Activated CD4-positive, alpha-beta T cell treated with anti-CD3 and anti-CD28 coated beads, Interleukin-2, amount 50 U/mL, for 48 hours (primary cell): Measurements from ENCODE around the gene AGR3.
A peak's percentile ranks its signal among the peaks of the same experiment; 100 is the strongest.

Experiments used
- DNase-seq, 2 experiments: peaks; one replicate each; pipeline ENCODE4 v3.0.0-alpha.2; 2020

The AGR3 gene

DNA sequence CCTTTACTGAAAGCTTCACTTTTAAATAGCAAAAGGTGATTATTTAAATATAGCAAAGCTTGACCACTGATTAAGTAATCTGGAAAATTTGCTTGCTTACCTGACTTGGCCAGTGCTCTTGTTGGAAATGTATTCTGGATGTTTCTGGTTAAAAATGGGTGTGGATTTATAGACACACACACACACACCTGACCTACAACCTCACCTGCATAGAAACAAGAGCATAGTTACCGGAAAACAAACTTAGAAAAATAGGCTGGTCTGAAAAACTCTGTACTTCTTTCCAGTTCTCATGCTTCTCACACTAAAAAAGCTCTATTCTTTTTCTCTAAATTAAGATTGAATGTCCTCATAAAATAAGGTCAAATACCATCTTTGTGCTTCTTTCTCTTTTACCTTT, at the start of gene AGR3:
TSS of gene AGR3 (minus strand) at position 140 of the 400 bp plus-strand sequence. CDS start 3,365 bp downstream, outside the sequence.
- DNase-seq: no peak

DNA sequence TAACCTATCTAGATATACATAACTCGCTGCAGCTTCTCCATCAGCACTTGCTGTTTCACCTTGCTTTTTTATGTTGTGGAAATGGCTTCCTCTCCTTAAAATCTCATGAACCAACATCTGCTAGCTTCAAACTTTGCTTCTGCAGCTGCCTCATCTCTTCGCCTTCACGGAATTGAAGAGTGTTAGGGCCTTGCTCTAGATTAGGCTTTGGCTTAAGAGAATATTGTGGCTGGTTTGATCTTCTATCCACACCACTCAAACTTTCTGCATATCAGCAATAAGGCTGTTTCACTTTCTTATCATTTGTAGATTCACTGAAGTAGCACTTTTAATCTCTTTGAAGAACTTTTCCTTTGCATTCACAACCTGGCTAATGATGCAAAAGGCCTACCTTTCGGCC, 49.2 kb upstream of the AGR3 start:
- DNase-seq: no peak

DNA sequence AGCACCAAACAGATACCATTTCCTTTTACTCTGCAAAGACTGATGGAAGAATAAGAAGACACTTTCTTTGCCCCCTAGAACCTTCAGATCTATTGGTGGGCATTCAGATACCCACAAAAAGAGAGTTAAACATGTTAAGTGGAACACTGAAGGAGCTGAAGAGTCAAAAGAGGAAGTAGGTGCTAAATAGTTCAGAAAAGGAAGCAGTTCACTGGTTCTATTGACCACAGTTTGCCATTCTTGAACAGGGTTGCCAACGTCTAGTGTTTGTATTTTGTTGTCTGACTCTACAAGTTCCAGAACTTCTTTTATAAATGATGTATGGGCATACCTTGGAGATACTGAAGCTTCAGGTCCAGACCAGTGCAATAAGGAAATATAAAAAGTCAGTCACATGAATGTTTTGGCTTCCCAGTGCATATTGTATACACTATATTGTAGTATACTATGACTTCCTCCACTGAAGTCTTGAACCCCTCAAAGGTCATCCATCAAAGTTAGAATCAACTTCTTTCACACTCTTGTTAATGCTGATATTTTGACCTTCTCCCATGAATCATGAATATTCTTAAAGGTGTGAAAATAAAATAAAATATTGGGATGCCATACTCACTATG, 47.5 kb upstream of the AGR3 start:
- DNase-seq: no peak

DNA sequence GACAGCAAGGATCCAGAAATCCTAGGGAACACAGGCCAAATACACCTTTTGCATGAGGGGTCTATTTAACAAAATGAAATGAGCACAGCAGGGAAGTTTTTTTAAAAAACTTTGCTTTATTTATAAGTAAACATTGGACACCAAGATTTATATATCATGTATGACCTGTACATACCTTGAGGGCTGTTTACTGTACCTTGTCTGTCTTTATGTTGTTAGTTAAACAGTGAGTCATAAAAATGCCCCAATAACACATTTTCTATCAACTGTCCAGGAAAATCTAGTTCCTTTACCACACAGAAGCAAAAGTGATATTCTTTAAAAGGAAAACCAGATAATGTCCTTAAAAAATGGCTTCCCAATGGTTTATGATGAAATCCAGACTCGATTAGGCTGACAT, 45.1 kb upstream of the AGR3 start:
- DNase-seq: no peak

DNA sequence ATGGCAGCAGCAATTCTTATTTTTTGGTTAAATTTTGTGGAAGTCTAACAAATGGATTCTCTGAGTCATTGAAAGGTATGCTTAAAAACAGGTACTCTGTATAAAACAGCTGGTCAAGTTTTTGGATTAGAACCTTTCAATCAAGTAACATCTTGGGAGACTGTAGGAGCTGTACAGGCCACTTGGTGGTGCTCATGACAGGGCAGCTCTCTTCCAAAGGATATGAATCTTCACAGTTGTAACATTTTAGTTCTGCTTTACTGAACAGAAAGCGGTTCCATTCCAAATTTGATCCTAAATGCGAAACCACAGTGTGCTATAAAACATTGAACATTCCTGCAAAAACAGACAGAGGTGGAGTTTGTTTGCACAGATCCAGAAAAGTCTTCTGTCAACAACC, 44.5 kb upstream of the AGR3 start:
- DNase-seq: no peak

DNA sequence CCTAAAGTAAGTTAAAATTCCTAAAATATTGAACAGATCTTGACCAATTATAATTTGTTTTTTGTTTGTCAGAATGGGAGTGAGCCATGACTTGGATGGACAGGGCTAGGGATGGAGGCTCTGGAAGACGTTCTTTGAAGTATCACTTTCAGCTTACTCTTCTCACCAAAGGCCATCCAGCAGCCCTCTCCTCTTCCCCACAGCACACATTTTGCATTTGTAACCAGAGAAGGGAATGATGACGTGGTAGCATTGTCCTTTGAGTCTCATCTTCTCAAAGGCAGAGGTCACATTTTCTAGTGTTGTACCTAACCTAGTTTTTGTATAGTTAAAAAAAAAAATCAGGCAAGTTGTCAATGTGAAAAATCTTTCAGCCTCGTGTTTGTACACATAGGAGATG, 43.8 kb upstream of the AGR3 start:
- no peak for DNase-seq

DNA sequence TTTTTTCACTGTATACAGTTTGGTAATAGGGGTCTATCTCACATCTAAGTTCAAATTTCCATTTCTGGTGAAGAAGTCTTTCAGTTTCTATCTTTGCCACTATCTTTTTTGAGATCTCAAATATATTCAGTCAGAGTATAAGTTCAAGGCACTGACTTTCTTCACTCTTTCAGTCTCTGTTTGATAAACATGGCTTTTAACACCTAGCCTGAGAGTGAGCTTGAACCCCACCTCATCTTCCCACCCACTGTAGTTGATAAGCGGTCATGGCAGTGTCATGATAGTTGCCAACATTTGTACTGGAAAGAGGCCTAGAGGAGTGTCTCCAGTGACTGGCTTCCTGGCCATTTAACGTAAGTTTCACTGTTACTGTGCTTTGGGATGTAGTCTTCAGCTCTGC, 41.2 kb upstream of the AGR3 start:
- no peak for DNase-seq

DNA sequence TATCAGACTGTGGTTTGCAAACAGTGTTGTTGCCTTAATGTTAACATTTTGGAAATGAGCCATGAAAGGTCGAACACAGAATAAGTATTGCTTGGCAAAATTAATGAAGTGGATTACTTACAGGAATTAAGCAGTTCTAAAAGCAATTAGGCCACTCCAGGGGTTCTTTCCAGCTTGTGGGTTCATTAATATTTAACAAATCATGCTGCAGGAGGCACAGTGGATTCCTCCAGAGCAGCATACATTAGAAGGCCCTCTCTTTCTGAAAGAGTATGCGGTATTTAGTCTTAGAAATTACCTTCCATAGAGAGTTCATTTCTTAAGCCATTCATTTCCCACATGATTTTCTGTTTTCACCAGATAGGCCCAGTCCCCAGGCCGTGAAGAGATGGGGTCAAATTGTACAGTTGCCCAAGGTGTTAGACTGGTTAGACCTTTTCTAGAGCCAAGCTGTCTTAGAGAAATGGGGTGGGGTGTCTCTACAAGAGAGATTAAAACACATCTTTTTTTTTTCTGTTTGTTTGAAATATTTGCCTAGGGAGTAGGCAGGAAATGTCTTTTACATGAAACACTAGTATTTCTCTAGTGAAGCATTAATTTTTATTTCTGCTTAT, 40.0 kb upstream of the AGR3 start:
- DNase-seq: no peak

DNA sequence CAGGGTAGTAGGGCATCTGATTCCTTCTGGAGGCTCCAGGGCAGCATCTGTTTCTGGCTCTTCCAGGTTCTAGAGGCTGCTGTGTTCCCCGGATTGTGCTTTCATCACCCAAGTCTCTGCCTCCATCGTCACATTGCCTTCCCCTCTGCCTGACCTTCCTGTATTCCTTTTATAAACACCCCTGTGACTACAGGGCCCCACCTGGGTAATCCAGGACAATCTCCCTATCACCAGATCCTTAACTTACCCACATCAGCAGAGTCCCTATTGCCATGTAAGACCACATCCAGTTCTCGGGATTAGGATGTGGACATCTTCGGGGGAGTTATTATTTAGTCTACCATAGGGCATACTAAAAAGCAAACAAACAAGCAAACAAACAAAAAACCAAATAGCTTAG, 39.4 kb upstream of the AGR3 start:
- DNase-seq: no peak

DNA sequence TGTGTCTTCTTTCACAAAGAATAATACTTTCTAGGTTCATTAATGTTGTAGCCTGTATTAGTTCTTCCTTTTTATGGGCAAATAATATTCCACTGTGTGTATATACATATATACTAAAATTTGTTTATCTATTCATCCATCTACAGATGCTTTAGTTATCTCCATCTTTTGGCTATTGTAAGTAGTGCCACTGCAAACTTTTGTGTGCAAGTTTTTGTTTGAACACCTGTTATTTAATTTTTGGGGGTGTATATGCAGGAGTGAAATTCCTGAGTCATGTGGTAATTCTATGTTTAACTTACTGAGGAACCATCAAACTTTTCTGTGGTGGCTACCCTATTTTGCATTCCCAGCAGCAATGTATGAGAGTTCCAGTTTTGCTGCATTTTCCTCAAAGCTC, 37.7 kb upstream of the AGR3 start:
- no peak for DNase-seq

DNA sequence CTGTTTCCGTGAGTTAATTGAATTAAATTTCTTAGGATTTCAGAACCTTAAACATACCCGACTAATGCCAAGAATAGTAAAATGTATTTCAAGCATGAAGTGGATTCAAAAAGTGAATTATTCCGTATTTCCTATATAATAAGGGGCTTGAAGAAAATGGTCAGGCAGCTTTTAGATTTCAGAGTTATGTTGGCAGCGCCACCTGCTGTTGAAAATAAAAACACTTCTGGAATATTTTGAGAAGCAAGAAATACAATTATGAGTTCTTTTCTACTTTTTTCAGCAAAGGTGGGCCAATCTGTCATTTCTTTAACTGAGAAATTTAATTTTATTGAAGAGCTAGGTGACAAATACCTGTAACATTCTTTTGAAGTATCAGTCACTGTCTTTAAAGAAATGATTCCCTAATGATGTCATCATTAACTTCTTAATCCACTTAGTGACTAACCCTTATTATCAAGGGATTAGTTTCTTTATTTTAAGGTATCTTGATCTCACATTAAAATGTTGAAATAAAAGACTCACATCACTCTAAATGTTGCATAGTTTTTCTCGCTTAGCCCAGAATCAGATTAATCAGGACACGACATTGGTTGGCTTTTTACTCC, 36.6 kb upstream of the AGR3 start:
- DNase-seq: peak in 1 of 2 experiments; percentile 23

DNA sequence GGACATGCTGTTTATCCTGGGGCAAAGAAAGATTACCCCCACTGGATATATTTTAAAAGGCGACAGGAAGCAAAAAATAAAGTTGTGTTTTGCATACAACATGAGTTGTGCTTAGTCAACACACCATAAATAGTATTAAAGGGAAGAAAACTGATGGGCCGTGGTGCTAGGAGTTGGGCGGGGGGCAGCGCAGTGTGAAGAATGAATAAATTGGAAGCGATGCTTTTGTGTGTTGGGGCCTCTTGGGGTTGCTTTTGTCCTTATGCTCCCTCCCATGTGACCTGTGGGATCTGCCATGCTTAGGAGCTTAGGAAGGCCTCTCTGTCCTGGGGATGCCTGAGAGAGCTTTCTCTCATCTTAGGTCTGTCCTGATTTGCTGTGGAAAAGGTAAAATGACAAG, 35.0 kb upstream of the AGR3 start:
- no peak for DNase-seq

DNA sequence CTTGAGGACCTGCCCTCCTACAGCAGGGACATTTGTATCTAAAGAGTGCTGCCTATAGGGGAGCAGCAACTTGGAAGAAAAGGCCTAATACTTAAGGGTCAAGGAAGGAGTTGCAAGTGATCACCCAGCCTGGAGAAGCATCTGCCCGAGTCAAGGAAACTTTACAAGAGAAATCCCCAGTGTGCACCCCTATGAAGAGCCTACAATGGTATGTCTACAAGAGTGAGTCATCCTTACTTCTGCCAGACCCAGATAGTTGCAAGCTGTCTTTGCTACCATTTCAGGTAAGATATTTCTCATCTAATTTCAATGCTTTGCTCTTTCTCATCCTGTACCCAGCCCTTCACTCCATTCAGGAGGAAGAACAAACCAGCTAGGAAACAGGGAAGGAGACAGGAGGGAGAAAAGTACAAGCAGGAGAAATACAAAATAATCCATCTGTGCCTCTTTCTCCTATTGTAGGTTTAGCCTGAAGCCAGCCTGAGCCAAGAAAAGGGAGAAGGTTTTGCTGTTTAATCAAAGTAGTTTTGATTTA, 34.4 kb upstream of the AGR3 start:
- no peak for DNase-seq

DNA sequence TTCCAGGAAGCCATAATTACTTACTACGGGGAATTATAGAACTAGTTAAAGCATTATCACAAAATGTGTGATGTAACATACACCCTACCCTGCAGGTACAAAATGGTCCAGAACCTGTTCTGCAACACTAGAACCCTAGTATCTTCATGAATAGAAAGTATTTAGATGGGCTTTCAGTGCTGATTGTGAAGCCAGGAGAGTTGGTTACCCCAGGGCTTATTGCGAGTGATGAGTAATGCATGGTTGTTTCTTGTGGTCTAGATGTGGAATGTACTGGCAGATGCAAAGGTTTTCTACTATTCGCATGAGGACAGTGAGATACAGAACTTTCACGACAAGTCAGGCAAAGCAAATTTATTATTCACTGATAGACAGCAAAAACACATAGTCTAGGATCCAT, 33.6 kb upstream of the AGR3 start:
- no peak for DNase-seq

DNA sequence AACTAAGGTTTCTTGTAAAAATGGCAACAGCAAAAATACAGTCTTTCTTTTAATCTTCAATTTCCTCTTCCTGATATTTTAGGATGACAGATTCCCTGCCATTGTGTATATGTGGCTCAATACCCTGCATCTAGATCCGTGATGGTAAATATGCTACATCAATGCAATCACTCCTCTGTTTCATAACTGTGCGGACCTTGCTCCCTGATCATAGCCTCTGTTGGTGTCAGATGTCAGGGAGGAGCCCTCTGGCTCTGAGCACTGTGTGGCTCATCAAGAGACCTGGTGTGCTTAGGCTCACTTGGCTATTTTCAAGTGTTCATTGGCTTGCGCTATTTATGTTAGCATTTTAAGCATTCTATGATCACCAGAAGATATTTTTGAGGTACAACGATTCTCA, 33.0 kb upstream of the AGR3 start:
- no peak for DNase-seq

DNA sequence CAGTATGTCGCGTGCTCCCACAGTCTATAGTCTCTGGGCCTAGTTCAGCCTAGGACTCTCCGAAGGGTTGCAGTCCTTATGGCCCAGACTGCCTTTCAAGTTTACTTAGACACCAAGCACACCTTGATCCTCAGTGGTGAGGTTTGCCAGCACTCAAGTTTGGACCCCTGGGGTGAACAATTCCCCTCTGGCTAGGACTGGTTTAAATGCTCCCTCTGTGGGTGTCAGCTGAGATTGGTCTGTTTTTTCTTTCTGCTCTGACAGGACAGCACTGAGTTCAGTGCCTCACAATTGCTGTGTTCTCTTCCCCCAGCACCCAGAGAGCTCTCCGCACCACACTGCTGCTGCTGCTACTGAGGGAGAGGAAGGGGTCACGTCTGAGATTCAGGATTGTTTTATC, 31.9 kb upstream of the AGR3 start:
- no peak for DNase-seq

DNA sequence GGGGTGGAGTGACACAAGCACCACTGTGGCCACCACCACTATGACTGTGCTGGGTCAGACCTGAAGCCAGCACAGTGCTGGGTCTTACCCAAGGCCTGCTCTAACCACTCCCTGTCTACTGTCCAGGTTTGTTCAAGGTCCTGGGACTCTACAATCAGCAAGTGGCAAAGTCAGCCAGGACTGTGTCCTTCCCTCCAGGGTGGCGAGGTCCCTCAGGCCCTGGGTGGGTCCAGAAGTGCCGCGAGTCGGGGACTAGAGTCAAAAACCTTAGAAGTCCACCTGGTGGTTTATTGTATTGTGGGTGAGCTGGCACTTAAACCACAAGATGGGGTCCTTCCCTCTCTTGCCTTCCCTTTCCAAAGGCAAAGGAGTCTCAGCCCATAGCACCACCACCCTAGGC, 30.8 kb upstream of the AGR3 start:
- DNase-seq: no peak

DNA sequence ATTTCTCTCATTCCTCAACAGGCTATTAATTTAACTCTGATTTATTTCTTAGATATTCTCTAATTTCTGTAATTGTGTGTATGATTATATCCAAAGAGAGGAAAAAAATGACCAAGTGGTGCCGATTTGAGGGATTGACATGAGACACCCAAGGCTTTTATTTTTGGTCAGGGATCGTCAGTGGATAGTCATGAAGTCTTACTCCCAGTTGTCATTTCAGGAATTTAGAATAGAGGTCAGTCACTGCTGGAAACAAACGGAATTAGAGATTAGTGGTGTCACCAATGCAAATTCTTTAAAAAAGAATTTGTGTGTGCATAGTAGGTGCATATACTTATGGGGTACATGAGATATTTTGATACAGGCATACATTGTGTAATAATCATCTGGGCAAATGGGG, 26.8 kb upstream of the AGR3 start:
- DNase-seq: no peak

DNA sequence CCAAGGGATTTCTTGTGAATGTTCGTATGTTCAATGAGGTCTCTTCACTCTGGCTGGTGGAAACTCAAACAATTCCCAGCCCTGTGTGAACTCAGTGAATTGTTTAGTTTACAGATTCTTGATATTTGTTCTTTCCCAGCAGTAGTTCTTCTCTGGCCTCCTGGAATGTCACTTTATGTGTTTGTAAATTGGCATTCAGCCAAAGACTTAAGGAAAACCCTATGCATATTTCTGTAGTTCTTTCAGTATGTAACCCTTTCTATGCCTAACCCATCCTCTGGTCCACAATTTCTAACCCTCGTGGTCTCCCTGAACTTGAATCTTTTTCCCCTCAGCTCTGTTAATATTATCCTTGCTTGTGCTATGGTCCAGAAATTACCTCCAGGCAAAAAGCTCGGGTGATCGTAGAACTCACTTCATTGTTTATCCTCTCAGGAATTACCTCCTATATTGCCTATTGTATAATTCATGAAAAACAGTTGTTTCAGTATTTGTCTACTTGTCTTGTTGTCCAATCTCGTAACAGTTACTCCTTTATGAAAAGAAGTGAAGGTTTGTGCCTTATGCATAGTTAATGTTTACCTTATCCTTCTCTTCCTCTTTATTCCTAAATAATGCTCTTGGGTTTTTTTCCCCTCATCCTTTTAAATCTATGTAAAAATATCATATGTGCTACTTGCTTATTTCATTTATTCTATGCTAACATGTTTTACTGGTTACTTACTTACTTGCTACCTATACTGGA, 23.7 kb upstream of the AGR3 start:
- DNase-seq: no peak

DNA sequence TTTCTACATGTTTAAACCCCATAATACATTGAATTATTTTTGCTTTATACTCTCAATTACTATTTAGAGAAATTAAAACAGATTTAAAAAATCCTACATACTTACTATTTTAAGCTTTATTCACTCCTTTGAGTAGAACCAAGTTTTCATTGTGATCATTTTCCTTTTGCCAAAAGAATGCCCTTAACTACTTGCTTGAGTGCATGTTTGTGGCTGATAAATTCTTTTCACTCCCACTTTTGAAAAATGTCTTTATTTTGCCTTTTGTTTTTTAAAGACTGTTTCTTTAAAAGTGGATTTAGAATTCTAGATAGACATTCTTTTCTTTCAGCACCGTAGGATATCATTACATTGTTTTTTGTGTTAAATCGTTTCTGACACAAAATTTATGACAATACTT, 22.3 kb upstream of the AGR3 start:
- DNase-seq: no peak

DNA sequence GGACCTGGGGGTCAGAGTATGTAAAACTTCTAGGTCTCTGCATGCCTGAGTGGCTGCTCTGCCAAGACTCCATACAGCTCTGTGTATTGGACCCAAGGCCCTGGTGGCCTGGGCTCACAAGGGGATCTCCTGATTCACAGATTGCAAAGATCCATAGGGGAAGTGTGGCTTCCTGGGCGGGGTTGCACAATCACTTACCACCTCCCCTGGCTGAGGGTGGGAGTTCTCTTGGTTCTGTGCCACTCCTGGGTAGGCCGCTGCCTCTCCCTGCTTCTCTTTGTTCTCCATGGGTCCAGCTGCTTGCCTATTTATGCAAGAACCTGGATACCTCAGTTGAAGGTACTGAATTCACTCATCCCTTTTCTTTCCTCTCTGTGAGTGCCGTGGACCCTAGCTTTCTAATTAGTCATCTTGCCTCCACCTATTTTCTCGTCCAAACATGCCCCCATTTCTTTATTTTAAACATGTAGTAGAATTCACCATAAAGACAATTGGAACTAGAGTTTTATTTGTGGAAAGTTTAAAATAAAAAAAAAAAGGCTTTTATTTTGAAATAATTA, 18.5 kb upstream of the AGR3 start:
- DNase-seq: no peak

DNA sequence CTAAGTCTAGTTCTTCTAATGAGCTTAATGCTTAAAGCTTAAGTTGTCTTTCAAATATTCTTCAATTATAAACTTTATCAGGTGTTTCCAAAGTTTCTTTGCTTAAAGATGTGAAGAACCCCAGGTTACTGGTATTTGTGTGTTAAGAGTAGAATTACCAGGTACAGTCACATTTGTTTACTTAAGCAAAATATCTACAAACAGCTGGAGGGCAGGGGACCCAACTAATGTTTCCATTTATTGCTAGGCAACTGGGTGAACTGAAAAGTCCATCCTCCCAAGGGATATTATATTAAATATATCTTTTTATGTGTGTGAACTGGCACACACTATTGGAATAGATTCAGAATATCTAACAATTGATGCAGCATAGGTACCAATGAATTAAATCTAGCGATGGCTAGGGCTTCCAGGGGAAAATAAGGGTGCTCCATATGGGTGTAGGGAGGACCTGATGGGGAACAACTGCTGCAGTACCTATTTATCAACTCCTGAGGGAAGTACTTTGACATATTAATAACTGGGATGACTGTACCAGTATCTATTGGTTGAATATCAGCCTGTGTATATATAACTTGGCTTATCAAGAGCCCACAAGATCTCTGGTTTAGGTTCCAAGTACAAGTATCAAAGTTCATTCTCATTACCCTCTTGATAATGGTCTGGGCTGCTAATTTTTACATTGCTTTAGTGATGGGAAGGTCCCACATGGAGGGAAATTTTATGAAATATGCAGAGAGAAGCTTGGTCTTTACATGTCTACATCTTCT, 10.3 kb upstream of the AGR3 start:
- DNase-seq: no peak

DNA sequence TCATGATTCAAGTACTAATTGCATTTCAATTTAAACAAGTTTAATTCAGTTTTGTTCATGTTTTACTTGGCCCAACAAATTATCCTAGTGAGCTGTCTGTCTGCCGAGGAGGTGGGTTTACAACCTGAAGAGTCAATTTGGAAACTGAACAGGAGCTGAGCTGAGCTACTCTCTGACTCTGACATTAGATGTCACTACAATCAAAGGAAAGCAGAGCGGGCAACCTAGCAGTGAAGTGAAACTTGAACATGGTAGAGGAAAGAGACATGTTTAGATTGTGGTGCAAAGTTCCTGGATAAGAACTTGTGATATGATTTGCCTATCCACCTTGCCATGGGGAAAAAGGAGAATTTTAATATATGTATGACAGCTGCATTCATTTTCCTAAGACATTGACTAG, 9.6 kb upstream of the AGR3 start:
- peak in 1 of 2 experiments; percentile 11 for DNase-seq
